Spinal cord (tissue), 10 donors: ENCODE results near the gene OPTC. TPM values are rescaled to one million over a fixed set of nuclear protein-coding genes. Genes with fewer than 3 reads are reported as not detected.

ENCODE experiments used
- DNase-seq, 6 donors: peaks; one replicate each; pipeline versions ENCODE4 v3.0.0 to v3.0.0-alpha.2; 2013 to 2015; ENCODE audit warnings: low spot score in 6 of 6, low read depth in 4 of 6
- H3K27ac ChIP-seq: one replicate; pipeline ENCODE4 v1.5.1; 2013; ENCODE audit warnings: low read depth, low read length, control low read depth
- H3K27me3 ChIP-seq: one replicate; pipeline ENCODE4 v1.6.1; 2013; ENCODE audit warnings: low read length; ENCODE audit not compliant: control insufficient read depth, insufficient read depth
- H3K36me3 ChIP-seq: one replicate; pipeline ENCODE4 v1.6.1; 2013; ENCODE audit warnings: low read length; ENCODE audit not compliant: control insufficient read depth, insufficient read depth
- H3K4me1 ChIP-seq: one replicate; pipeline ENCODE4 v1.6.1; 2013; ENCODE audit warnings: low read length; ENCODE audit not compliant: control insufficient read depth, insufficient read depth
- H3K4me3 ChIP-seq: one replicate; pipeline ENCODE4 v1.5.1; 2013; ENCODE audit warnings: low read depth, low read length, control low read depth
- H3K9me3 ChIP-seq: one replicate; pipeline ENCODE4 v1.6.1; 2013; ENCODE audit warnings: low read length; ENCODE audit not compliant: control insufficient read depth, insufficient read depth
- WGBS: methylation state at CpG from one replicate; pipeline ENCODE4 v1.1.5; 2013; ENCODE audit warnings: missing lambda C conversion rate; ENCODE audit not compliant: insufficient coverage; 5-methylcytosine and 5-hydroxymethylcytosine counted together
- polyA plus RNA-seq, 2 donors: library from polyadenylated mRNA; unstranded; fragments of 120-200 nt; gene quantifications; one replicate each; pipeline ENCODE4 v1.2.1, GENCODE V29; 2013; ENCODE audit not compliant: insufficient read length in 2 of 2
- total RNA-seq, 2 donors: library from RNA; depleted of rRNA in 1 of 2; stranded (reverse); fragments of 120-200 nt in 1 of 2; fragments of >200 nt in 1 of 2; gene quantifications; one replicate each; pipeline versions ENCODE4 v1.2.3 to v1.2.4, GENCODE V29; 2013 to 2014
- donor health status: healthy.

OPTC gene
- total and polyA plus RNA-seq, 4 donors = not detected

DNA sequence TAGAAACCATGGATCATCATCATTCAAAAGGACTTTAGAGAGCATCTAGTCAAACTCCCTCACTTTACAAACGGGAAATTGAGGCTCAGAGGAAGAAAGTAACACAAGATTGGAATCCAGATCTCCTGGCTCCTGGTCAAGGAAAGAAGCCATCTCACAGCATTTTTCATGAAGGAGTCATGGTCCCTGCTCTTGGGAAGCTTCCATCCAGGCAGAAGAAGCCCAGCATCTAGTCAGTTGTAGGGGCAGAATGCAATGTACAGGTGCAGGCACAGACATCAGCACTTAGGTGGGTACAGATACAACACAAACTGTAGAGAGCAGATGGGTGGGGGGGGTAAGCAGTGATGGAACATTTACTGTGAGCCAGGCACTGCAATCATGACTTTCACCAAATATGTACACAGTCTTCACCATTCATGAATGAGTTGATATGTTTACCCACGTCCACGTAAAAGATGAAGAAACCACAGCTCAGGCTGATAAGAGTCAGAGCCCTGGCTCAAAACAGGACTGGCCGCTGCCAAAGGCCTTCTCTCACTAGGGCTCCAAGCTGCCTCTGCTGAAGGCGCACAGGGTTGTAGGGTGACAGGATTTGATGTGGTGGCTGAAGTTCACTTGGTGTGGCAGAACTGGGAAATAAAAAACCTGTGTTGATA, 44.0 kb downstream of the OPTC start:
- Histone ChIP-seq H3K27me3 (no peaks in the 10 kb centered on the region), H3K4me3 (no peak overlapping the region), H3K9me3 (no peaks in the 10 kb centered on the region), H3K4me1 (peaks cover 6% of the 10 kb centered on the region), H3K36me3 (no peaks in the 10 kb centered on the region), H3K27ac (no peak overlapping the region)
- 83% methylated on average over 3 of the region's 5 CpGs for WGBS
- no peak for DNase-seq

- Histone ChIP-seq H3K4me3 (no peak overlapping the region), H3K4me1 (peaks cover 6% of the 10 kb centered on the region), H3K27me3 (no peaks in the 10 kb centered on the region), H3K36me3 (no peaks in the 10 kb centered on the region), H3K27ac (no peak overlapping the region), H3K9me3 (no peaks in the 10 kb centered on the region)
- DNase-seq = no peak
- WGBS = no CpG with 5 or more reads among the region's 1 CpG
These were observed 44.8 kb downstream of the OPTC start for GRCh38 chr1:203538726-203539125.

DNA sequence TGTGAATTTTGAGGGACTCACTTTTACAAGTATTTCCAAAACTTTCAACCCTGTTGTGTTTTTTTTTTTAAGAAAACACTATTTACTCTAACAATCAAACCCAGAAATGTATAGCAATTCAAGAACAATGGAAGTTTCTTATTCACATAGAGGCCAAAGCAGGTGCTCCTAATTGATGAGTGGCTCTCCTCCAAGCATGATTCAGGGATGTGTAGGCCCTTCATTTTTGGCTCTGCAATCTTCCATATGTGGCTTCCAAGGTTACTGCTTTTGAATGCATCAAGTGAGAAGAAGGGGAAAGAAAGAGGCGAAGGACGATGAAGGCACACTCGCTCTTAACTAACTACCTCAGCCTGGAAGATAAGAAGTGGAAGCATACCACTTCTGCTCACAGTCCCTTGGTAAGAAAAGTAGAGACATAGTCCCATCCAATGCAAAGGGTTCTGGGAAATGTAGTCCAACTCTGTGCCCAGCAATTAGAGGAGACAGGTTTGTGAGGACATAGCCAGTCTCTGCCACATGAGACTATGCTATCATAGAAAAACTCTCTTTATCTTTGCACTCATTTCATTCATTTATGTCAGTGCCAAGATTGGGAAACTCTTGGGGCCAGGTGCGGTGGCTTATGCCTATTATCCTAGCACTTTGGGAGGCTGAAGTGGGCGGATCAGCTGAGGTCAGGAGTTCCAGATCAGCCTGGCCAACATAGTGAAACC, 46.0 kb downstream of the OPTC start:
- H3K4me1 ChIP-seq = no peaks in the 10 kb centered on the region
- no peaks in the 10 kb centered on the region for H3K36me3 ChIP-seq
- H3K4me3 ChIP-seq = no peak overlapping the region
- 100% methylated on average over 1 of the region's 5 CpGs for WGBS
- no peaks in the 10 kb centered on the region for H3K9me3 ChIP-seq
- no peak for DNase-seq
- H3K27ac ChIP-seq = no peak overlapping the region
- H3K27me3 ChIP-seq = no peaks in the 10 kb centered on the region

DNA sequence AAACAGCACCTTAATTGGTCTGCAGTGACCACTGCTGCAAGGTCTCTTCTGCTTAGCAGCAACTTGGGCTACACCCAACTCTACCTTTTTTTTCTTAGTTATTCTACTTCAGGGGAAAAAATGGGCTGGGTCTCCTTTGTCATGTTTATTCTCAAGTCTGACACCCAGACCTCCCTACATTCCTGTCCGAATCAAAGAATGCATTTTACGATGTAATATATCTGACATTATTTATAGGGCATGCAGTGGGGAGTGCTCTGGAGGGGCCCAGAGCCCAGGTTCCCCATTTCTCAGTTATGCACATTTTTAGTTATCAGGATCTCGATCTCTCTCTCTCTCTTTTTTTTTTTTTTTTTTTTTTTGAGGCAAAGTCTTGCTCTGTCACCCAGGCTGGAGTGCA, 50.5 kb downstream of the OPTC start:
- Histone ChIP-seq H3K27me3 (no peaks in the 10 kb centered on the region), H3K9me3 (no peaks in the 10 kb centered on the region), H3K27ac (no peak overlapping the region), H3K36me3 (no peaks in the 10 kb centered on the region), H3K4me3 (no peak overlapping the region), H3K4me1 (peaks cover 4% of the 10 kb centered on the region)
- WGBS = 33% methylated on average over 1 of the region's 3 CpGs
- no peak for DNase-seq

GRCh38 chr1:203544978-203545816, 51.2 kb downstream of the OPTC start:
- peaks cover 4% of the 10 kb centered on the region for H3K4me1 ChIP-seq
- no peaks in the 10 kb centered on the region for H3K9me3 ChIP-seq
- no peak overlapping the region for H3K27ac ChIP-seq
- H3K27me3 ChIP-seq = no peaks in the 10 kb centered on the region
- H3K36me3 ChIP-seq = no peaks in the 10 kb centered on the region
- H3K4me3 ChIP-seq = no peak overlapping the region
- WGBS = 60% methylated on average over 1 of the region's 4 CpGs
- DNase-seq = peak in 1 of 6 donors; percentile 60

GRCh38 chr1:203546274-203546673, 52.3 kb downstream of the OPTC start:
- H3K4me3 ChIP-seq = no peak overlapping the region
- H3K36me3 ChIP-seq = no peaks in the 10 kb centered on the region
- no peak for DNase-seq
- WGBS = no CpG with 5 or more reads among the region's 1 CpG
- H3K4me1 ChIP-seq = peaks cover 4% of the 10 kb centered on the region
- H3K27ac ChIP-seq = no peak overlapping the region
- H3K27me3 ChIP-seq = no peaks in the 10 kb centered on the region
- no peaks in the 10 kb centered on the region for H3K9me3 ChIP-seq

- Histone ChIP-seq H3K4me1 (peaks cover 4% of the 10 kb centered on the region), H3K4me3 (no peak overlapping the region), H3K9me3 (no peaks in the 10 kb centered on the region), H3K27ac (no peak overlapping the region), H3K27me3 (no peaks in the 10 kb centered on the region), H3K36me3 (no peaks in the 10 kb centered on the region)
- DNase-seq = no peak
- WGBS = 100% methylated on average over 1 of the region's 4 CpGs
These were observed 53.2 kb downstream of the OPTC start for GRCh38 chr1:203547147-203547546.

GRCh38 chr1:203547771-203548421, 53.9 kb downstream of the OPTC start:
- no peaks in the 10 kb centered on the region for H3K27me3 ChIP-seq
- no peak overlapping the region for H3K27ac ChIP-seq
- no peaks in the 10 kb centered on the region for H3K9me3 ChIP-seq
- no peak overlapping the region for H3K4me3 ChIP-seq
- DNase-seq = no peak
- WGBS = 89% methylated on average over 6 of the region's 8 CpGs
- no peaks in the 10 kb centered on the region for H3K36me3 ChIP-seq
- peaks cover 4% of the 10 kb centered on the region for H3K4me1 ChIP-seq

- Histone ChIP-seq H3K36me3 (no peaks in the 10 kb centered on the region), H3K4me1 (peaks cover 4% of the 10 kb centered on the region), H3K4me3 (no peak overlapping the region), H3K27ac (no peak overlapping the region), H3K9me3 (no peaks in the 10 kb centered on the region), H3K27me3 (no peaks in the 10 kb centered on the region)
- no CpG with 5 or more reads among the region's 2 CpGs for WGBS
- peak in 2 of 6 donors; percentile 18 to 30 for DNase-seq
These were observed 54.9 kb downstream of the OPTC start for GRCh38 chr1:203548892-203549291.
